Keratinocyte (primary cell): ENCODE measurements around the gene TRPT1. TPM values are rescaled to one million over a fixed set of nuclear protein-coding genes. Genes with fewer than 3 reads are reported as not detected.

Experiments
- DNase-seq: peaks from one replicate; pipeline ENCODE4 v3.0.0-alpha.2; 2011; ENCODE audit warnings: low read depth, missing footprints, low spot score
- FAIRE-seq: peaks from 2 replicates; lab custom pipeline; 2011; peaks lifted over from hg19 to GRCh38; lab: Jason Lieb, UNC
- H2AFZ ChIP-seq: 2 replicates; pipeline ENCODE4 v1.6.0; 2012; ENCODE audit warnings: low read length, control low read depth, inconsistent platforms; ENCODE audit not compliant: control insufficient read depth
- H3K27ac ChIP-seq: 2 replicates; pipeline ENCODE4 v1.5.1; 2011; ENCODE audit warnings: low read length; ENCODE audit not compliant: control insufficient read depth, insufficient read depth
- H3K27me3 ChIP-seq: 3 replicates; pipeline ENCODE4 v1.6.0; 2011; ENCODE audit warnings: low read length; ENCODE audit not compliant: control insufficient read depth, insufficient read depth; ENCODE audit errors: extremely low read depth
- H3K36me3 ChIP-seq, 2 experiments: 2 replicates in 1 of 2; 3 replicates in 1 of 2; pipeline ENCODE4 v1.5.1; 2011; ENCODE audit warnings: low read length in 2 of 2, mild to moderate bottlenecking in 1 of 2; ENCODE audit not compliant: control insufficient read depth in 2 of 2, insufficient read depth in 2 of 2; ENCODE audit errors: extremely low read depth in 1 of 2
- H3K4me1 ChIP-seq: 3 replicates; pipeline ENCODE4 v1.5.1; 2011; ENCODE audit warnings: low read length; ENCODE audit not compliant: control insufficient read depth, insufficient read depth; ENCODE audit errors: extremely low read depth
- H3K4me2 ChIP-seq: 3 replicates; pipeline ENCODE4 v1.6.0; 2011; ENCODE audit warnings: low read depth, low read length; ENCODE audit not compliant: control insufficient read depth, insufficient read depth; ENCODE audit errors: extremely low read depth
- H3K4me3 ChIP-seq, 3 experiments: fragments of 200-600 bp in 1 of 3; sonication (generic) in 1 of 3; 2 replicates in 2 of 3; 3 replicates in 1 of 3; pipeline ENCODE4 v1.5.1; 2011 to 2016; ENCODE audit warnings: low read length in 3 of 3, mild to moderate bottlenecking in 3 of 3, control low read depth in 2 of 3, inconsistent platforms in 1 of 3, low read depth in 1 of 3, mixed read lengths in 1 of 3, mixed run types in 1 of 3, moderate library complexity in 1 of 3; ENCODE audit not compliant: control insufficient read depth in 2 of 3, insufficient read depth in 2 of 3; ENCODE audit errors: extremely low read depth in 1 of 3
- H3K79me2 ChIP-seq: 2 replicates; pipeline ENCODE4 v1.6.0; 2012; ENCODE audit warnings: low read length; ENCODE audit not compliant: control insufficient read depth, insufficient read depth
- H3K9ac ChIP-seq: 3 replicates; pipeline ENCODE4 v1.6.0; 2011; ENCODE audit warnings: low read length; ENCODE audit not compliant: control insufficient read depth, insufficient read depth; ENCODE audit errors: extremely low read depth
- H3K9me1 ChIP-seq: 3 replicates; pipeline ENCODE4 v1.6.0; 2011; ENCODE audit warnings: low read length; ENCODE audit not compliant: control insufficient read depth, insufficient read depth; ENCODE audit errors: extremely low read depth
- H3K9me3 ChIP-seq: 2 replicates; pipeline ENCODE4 v1.5.1; 2012; ENCODE audit warnings: low read depth, low read length; ENCODE audit not compliant: control insufficient read depth
- H4K20me1 ChIP-seq: 3 replicates; pipeline ENCODE4 v1.6.0; 2011; ENCODE audit warnings: low read length; ENCODE audit not compliant: control insufficient read depth, insufficient read depth; ENCODE audit errors: extremely low read depth
- CTCF ChIP-seq, 3 experiments: IDR thresholded peaks in 1 of 3; conservative IDR thresholded peaks in 1 of 3; optimal IDR thresholded peaks in 1 of 3; 2 replicates in 2 of 3; 3 replicates in 1 of 3; pipeline versions ENCODE3 to v1.5.1; 2011; ENCODE audit warnings: low read length in 3 of 3, mild to moderate bottlenecking in 3 of 3, moderate library complexity in 2 of 3, control low read depth in 1 of 3, inconsistent platforms in 1 of 3; ENCODE audit not compliant: insufficient read depth in 2 of 3; ENCODE audit errors: extremely low read depth in 1 of 3
- EZH2 ChIP-seq: IDR thresholded peaks from one replicate; pipeline ENCODE4 v1.6.1; 2012; ENCODE audit warnings: inconsistent platforms, mild to moderate bottlenecking, low read length, moderate library complexity
- dilution Hi-C: fragments of 300-500 bp; cut with MboI; formaldehyde crosslinking; loops from one replicate; pipeline ENCODE4 v1.7.0; 2020; ENCODE audit warnings: low sequenced_read_pairs; ENCODE audit not compliant: extremely low pct_ligation_motif_present
- polyA plus RNA-seq, 5 experiments: library from polyadenylated mRNA; depleted of rRNA in 3 of 5; stranded (reverse) in 3 of 5; stranded (forward) in 1 of 5; unstranded in 1 of 5; fragments of >200 nt; gene quantifications; 1 replicate in 1 of 5; 2 replicates in 3 of 5; 3 replicates in 1 of 5; pipeline versions ENCODE4 v1.2.1 to v1.2.3, GENCODE V29; 2011 to 2012; ENCODE audit warnings: missing spikeins in 2 of 5, low read depth in 1 of 5, low replicate concordance in 1 of 5

TRPT1 gene
- polyA plus RNA-seq, 1 donor (not counting 4 experiments of a cell fraction or from before 2014, with no cell fraction given) = 15.5 TPM

GRCh38 chr11:64222651-64223000, 3.4 kb downstream of the TRPT1 start:
- Histone ChIP-seq H3K9me3 (no peaks in the 10 kb centered on the region), H3K4me2 (no peak overlapping the region), H3K27me3 (no peaks in the 10 kb centered on the region), H3K4me1 (peaks cover 27% of the 10 kb centered on the region), H2AFZ (no peak overlapping the region), H3K9ac (no peak overlapping the region), H3K79me2 (peaks cover 18% of the 10 kb centered on the region), H4K20me1 (no peaks in the 10 kb centered on the region), H3K9me1 (no peaks in the 10 kb centered on the region), H3K27ac (no peak overlapping the region), H3K36me3 (peaks cover 2 to 4% of the 10 kb centered on the region in 2 experiments), H3K4me3 (no peak overlapping the region)
- DNase-seq (no peak), FAIRE-seq (no peak)
- dilution Hi-C loops = no loop called here
- TF ChIP-seq CTCF (optimal IDR thresholded peaks at IDR 0.05 in 1 of 3, IDR thresholded peaks at IDR 0.05 in 1 of 3, conservative IDR thresholded peaks at IDR 0.05 in 1 of 3; ENCODE audit: extremely low read depth in 1 of 3, insufficient read depth in 2 of 3, low read length in 3 of 3) (no peak), EZH2 (no peak)

GRCh38 chr11:64220798-64221197, 5.2 kb downstream of the TRPT1 start:
- Histone ChIP-seq H3K4me2 (no peak overlapping the region), H2AFZ (no peak overlapping the region), H3K9ac (no peak overlapping the region), H3K27ac (no peak overlapping the region), H4K20me1 (no peaks in the 10 kb centered on the region), H3K9me3 (no peaks in the 10 kb centered on the region), H3K27me3 (no peaks in the 10 kb centered on the region), H3K79me2 (peaks cover 4% of the 10 kb centered on the region), H3K4me3 (no peak overlapping the region), H3K4me1 (peaks cover 15% of the 10 kb centered on the region), H3K36me3 (peaks cover 2 to 4% of the 10 kb centered on the region in 2 experiments), H3K9me1 (no peaks in the 10 kb centered on the region)
- no peak for FAIRE-seq
- no peak for TF ChIP-seq CTCF (optimal IDR thresholded peaks at IDR 0.05 in 1 of 3, IDR thresholded peaks at IDR 0.05 in 1 of 3, conservative IDR thresholded peaks at IDR 0.05 in 1 of 3; ENCODE audit: extremely low read depth in 1 of 3, insufficient read depth in 2 of 3, low read length in 3 of 3)
- TF ChIP-seq EZH2 = no peak
- no peak for DNase-seq
- dilution Hi-C loops = no loop called here
